CD4-positive, alpha-beta T cell (primary cell): ENCODE data around the gene HSPA14. TPM values are rescaled to one million over a fixed set of nuclear protein-coding genes. Genes with fewer than 3 reads are reported as not detected.

Experiments used
- ATAC-seq: fragments of 200-7000 bp; cut with Tn5 transposase; one replicate; pipeline ENCODE4 v1.10.0; 2022; ENCODE audit warnings: mild to moderate bottlenecking; ENCODE audit not compliant: poor library complexity
- CTCF ChIA-PET: fragments of 350-600 bp; sonication (Branson Sonifier 250); formaldehyde crosslinking; loops from one replicate; lab custom pipeline; 2021; ENCODE audit warnings: antibody characterized with exemption, inconsistent platforms; lab: Charles Lee
- POLR2A ChIA-PET: fragments of 350-600 bp; sonication (Branson Sonifier 250); formaldehyde crosslinking; loops from one replicate; lab custom pipeline; 2021; ENCODE audit warnings: antibody characterized with exemption, inconsistent platforms; lab: Charles Lee
- DNase-seq, 14 experiments: peaks; one replicate each; pipeline ENCODE4 v3.0.0-alpha.2; 2013 to 2020; ENCODE audit warnings: mixed read lengths in 2 of 14
- H3K27ac ChIP-seq, 2 donors: one replicate each; pipeline versions ENCODE4 v1.5.1 to v1.7.0; 2013; ENCODE audit warnings: low read length in 2 of 2, low read depth in 1 of 2, mild to moderate bottlenecking in 1 of 2
- H3K27me3 ChIP-seq, 2 experiments: 1 replicate in 1 of 2; 2 replicates in 1 of 2; pipeline versions ENCODE4 v1.6.1 to v1.7.0; 2013; ENCODE audit warnings: low read length in 2 of 2, control low read depth in 1 of 2, mild to moderate bottlenecking in 1 of 2, moderate library complexity in 1 of 2; ENCODE audit not compliant: insufficient read depth in 2 of 2, control insufficient read depth in 1 of 2
- H3K36me3 ChIP-seq: one replicate; pipeline ENCODE4 v1.6.1; 2013; ENCODE audit warnings: low read length, control low read depth; ENCODE audit not compliant: insufficient read depth
- H3K4me1 ChIP-seq: one replicate; pipeline ENCODE4 v1.6.1; 2013; ENCODE audit warnings: low read length, control low read depth; ENCODE audit not compliant: insufficient read depth
- H3K4me3 ChIP-seq: one replicate; pipeline ENCODE4 v1.5.1; 2013; ENCODE audit warnings: mild to moderate bottlenecking, low read length, moderate library complexity
- H3K9me3 ChIP-seq, 2 experiments: 1 replicate in 1 of 2; 2 replicates in 1 of 2; pipeline versions ENCODE4 v1.6.1 to v1.7.0; 2013; ENCODE audit warnings: low read length in 2 of 2, mild to moderate bottlenecking in 2 of 2, control low read depth in 1 of 2, moderate library complexity in 1 of 2; ENCODE audit not compliant: control insufficient read depth in 1 of 2, insufficient read depth in 1 of 2
- H3K27ac Mint-ChIP-seq: one replicate; pipeline ENCODE4 v1.8.0; 2020; ENCODE audit warnings: mixed read lengths
- H3K27me3 Mint-ChIP-seq: one replicate; pipeline ENCODE4 v1.8.0; 2021; ENCODE audit warnings: mixed read lengths
- H3K36me3 Mint-ChIP-seq: one replicate; pipeline ENCODE4 v1.8.0; 2021; ENCODE audit warnings: low read depth, mixed read lengths
- H3K4me1 Mint-ChIP-seq: one replicate; pipeline ENCODE4 v1.8.0; 2021; ENCODE audit warnings: low read depth, mixed read lengths
- H3K4me3 Mint-ChIP-seq: one replicate; pipeline ENCODE4 v1.8.0; 2020; ENCODE audit warnings: mild to moderate bottlenecking, mixed read lengths
- H3K9me3 Mint-ChIP-seq: one replicate; pipeline ENCODE4 v1.8.0; 2020; ENCODE audit warnings: mixed read lengths
- CTCF ChIP-seq: fragments of 200-600 bp; IDR thresholded peaks from one replicate; pipeline ENCODE4 v1.8.0; 2022; ENCODE audit warnings: antibody characterized with exemption, mild to moderate bottlenecking
- intact Hi-C, 2 experiments: fragments of 100-400 bp; cut with DNase I in 1 of 2; cut with micrococcal nuclease in 1 of 2; formaldehyde crosslinking; loops; one replicate each; pipeline versions ENCODE4 v1.15.1 to v1.9.0; 2023 to 2025; cut with DNase I, micrococcal nuclease
- total RNA-seq, 174 experiments: library from RNA in 2 of 174; stranded (reverse) in 2 of 174; gene quantifications; one replicate each; pipeline ENCODE4 v1.2.3 and lab custom pipeline; 2021 to 2026

Gene HSPA14
- total RNA-seq, 2 experiments from 2014 or later, result 29.1 to 33.4 TPM

DNA sequence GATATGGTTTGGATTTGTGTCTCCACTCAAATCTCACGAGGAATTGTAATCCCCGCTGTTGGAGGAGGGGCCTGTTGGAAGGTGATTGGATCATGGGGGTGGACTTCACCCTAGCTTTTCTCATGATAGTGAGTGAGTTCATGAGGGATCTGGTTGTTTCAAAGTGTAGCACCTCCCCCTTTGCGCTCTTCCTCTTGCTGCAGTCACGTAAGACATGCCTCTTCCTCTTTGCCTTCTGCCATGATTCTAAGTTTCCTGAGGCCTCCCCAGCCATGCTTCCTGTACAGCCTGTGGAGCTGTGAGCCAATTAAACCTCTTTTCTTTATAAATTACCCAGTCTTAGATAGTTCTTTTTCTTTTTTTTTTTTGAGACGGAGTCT is 17.3 kb upstream of the HSPA14 start:
- Histone ChIP-seq H3K4me3 (no peak overlapping the region), H3K9me3 (no peaks in the 10 kb centered on the region), H3K27me3 (no peaks in the 10 kb centered on the region), H3K36me3 (no peaks in the 10 kb centered on the region), H3K4me1 (no peaks in the 10 kb centered on the region), H3K27ac (no peak overlapping the region)
- intact Hi-C loops, result loop anchor here (5.0 kb wide), 6 partner anchors 218 to 1038 kb away; no protein-coding TSS in a partner anchor
- Mint-ChIP-seq H3K9me3 (no peaks in the 10 kb centered on the region), H3K4me3 (no peak overlapping the region), H3K4me1 (peaks cover 4% of the 10 kb centered on the region), H3K36me3 (no peaks in the 10 kb centered on the region), H3K27ac (no peak overlapping the region), H3K27me3 (no peaks in the 10 kb centered on the region)
- ChIA-PET POLR2A (no interaction called here), CTCF (interaction anchor here (1.0 kb wide), 1 partner anchor 261 kb away, joined by 3 read pairs; no protein-coding TSS in a partner anchor)
- no peak for TF ChIP-seq CTCF
- DNase-seq (no peak), ATAC-seq (no peak)

GRCh38 chr10:14821635-14822375 is 16.3 kb upstream of the HSPA14 start:
- ATAC-seq (no peak), DNase-seq (no peak)
- Histone ChIP-seq H3K36me3 (no peaks in the 10 kb centered on the region), H3K4me3 (no peak overlapping the region), H3K9me3 (no peaks in the 10 kb centered on the region), H3K4me1 (no peaks in the 10 kb centered on the region), H3K27ac (no peak overlapping the region), H3K27me3 (no peaks in the 10 kb centered on the region)
- ChIA-PET POLR2A (interaction anchor here (1.1 to 3.0 kb wide), 2 partner anchors 15 to 227 kb away, joined by 3 to 16 read pairs; partner anchors contain the start of genes CDNF, HSPA14 and MSANTD7), CTCF (interaction anchor here (1.6 kb wide), 1 partner anchor 52 kb away, joined by 3 read pairs; no protein-coding TSS in a partner anchor)
- TF ChIP-seq CTCF, result no peak
- no peak overlapping the region for H3K27ac Mint-ChIP-seq
- H3K27me3 Mint-ChIP-seq, result no peaks in the 10 kb centered on the region
- no peaks in the 10 kb centered on the region for H3K36me3 Mint-ChIP-seq
- peaks cover 4% of the 10 kb centered on the region for H3K4me1 Mint-ChIP-seq
- intact Hi-C loops, result loop anchor here (5.0 kb wide), 6 partner anchors 220 to 1040 kb away; no protein-coding TSS in a partner anchor
- no peak overlapping the region for H3K4me3 Mint-ChIP-seq
- no peaks in the 10 kb centered on the region for H3K9me3 Mint-ChIP-seq

GRCh38 chr10:14822879-14823755 is 15.0 kb upstream of the HSPA14 start:
- no peaks in the 10 kb centered on the region for H3K9me3 ChIP-seq
- POLR2A ChIA-PET, result interaction anchor here (1.0 to 3.0 kb wide), 5 partner anchors 14 to 286 kb away, joined by 3 to 16 read pairs (median 4); partner anchors contain the start of genes CDNF, HSPA14 and MSANTD7
- H3K27me3 Mint-ChIP-seq, result no peaks in the 10 kb centered on the region
- no peaks in the 10 kb centered on the region for H3K27me3 ChIP-seq
- no peak overlapping the region for H3K27ac ChIP-seq
- TF ChIP-seq CTCF, result peak; percentile 76
- H3K4me1 Mint-ChIP-seq, result peaks cover 4% of the 10 kb centered on the region
- peak; percentile 56 for ATAC-seq
- CTCF ChIA-PET, result interaction anchor here (0.8 to 1.6 kb wide), 8 partner anchors 14 to 626 kb away, joined by 3 to 9 read pairs (median 3); partner anchors contain the start of genes CDNF, HSPA14 and MSANTD7
- no peaks in the 10 kb centered on the region for H3K9me3 Mint-ChIP-seq
- intact Hi-C loops, result loop anchor here (1.0 to 5.0 kb wide), 7 partner anchors 221 to 1041 kb away; no protein-coding TSS in a partner anchor
- no peak overlapping the region for H3K4me3 Mint-ChIP-seq
- H3K4me1 ChIP-seq, result no peaks in the 10 kb centered on the region
- DNase-seq, result peak in 13 of 14 experiments; percentile 15 to 67 (median 37)
- no peak overlapping the region for H3K4me3 ChIP-seq
- no peak overlapping the region for H3K27ac Mint-ChIP-seq
- H3K36me3 Mint-ChIP-seq, result no peaks in the 10 kb centered on the region
- H3K36me3 ChIP-seq, result no peaks in the 10 kb centered on the region
